ENCODE results near the gene TEDC2. TPM values are rescaled to one million over a fixed set of nuclear protein-coding genes. Genes with fewer than 3 reads are reported as not detected.
A peak's percentile ranks its signal among the peaks of the same experiment; 100 is the strongest.

TEDC2 gene
- total RNA-seq, 1 experiment from 2014 or later = 6.4 TPM

DNA sequence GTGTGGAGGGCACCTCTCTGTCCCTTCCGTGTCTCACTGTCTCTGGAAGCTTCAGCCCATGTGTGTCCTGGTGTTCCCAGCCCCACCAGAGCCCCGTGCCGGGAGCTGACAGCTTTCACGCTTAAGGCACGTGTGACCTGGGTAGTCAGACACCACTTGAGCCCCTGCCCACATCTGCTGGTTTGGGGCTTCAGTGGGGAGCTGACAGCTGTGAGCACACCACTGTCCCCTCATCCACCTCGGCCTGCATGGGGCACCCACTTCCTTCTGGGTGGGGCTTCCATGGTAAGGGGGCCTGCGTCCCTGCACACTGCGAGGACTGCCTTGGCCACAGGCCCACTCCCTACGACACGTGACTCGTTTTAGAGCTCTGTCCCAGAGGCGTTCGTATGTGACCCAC is 2.6 kb upstream of the TEDC2 start:
- Histone ChIP-seq H3K79me2 (ENCODE audit: low read length) (peaks cover 16% of the 10 kb centered on the region), H3K27ac (ENCODE audit: low read length) (no peak overlapping the region), H3K9ac (ENCODE audit: low read length) (no peak overlapping the region), H2AFZ (ENCODE audit: low read length) (no peak overlapping the region), H3K4me3 (ENCODE audit: low read length) (no peak overlapping the region), H3K27me3 (ENCODE audit: low read length) (no peaks in the 10 kb centered on the region), H3K9me2 (replicated peaks; ENCODE audit: insufficient read depth, low read length) (no peaks in the 10 kb centered on the region), H3K36me3 (ENCODE audit: insufficient read depth, low read length) (peaks cover 14% of the 10 kb centered on the region; the same call in 1 of the 2 replicates), H3K9me3 (ENCODE audit: low read length) (no peaks in the 10 kb centered on the region), H4K20me1 (ENCODE audit: insufficient read depth, low read depth, low read length) (0 out of 2 replicates have a peak, but pooled peaks cover 5% of the 10 kb centered on the region), H3K4me2 (ENCODE audit: low read depth, low read length, poor library complexity, severe bottlenecking) (no peak overlapping the region), H3K4me1 (ENCODE audit: low read length) (peaks cover 32% of the 10 kb centered on the region)
- no peak for DNase-seq

DNA sequence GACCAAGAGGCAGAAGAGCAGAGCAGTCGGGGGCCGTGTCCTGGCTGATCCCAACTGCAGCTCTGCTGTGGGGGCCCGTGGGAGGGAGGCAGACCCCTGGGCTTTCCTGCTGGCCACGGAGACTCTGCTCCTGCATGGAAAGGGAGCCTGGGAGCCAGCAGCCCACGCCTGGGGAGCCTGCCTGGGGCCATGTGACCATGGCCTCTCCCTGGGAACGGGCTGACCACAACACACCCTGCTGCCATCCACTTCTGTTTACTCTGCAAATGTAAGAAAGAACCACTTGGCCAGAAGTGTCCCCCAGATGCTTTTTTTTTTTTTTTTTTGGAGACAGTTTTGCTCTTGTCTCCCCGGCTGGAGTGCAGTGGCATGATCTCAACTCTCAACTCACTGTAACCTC is 2.0 kb upstream of the TEDC2 start:
- Histone ChIP-seq H2AFZ (ENCODE audit: low read length) (no peak overlapping the region), H3K9ac (ENCODE audit: low read length) (no peak overlapping the region), H3K4me2 (ENCODE audit: low read depth, low read length, poor library complexity, severe bottlenecking) (no peak overlapping the region), H3K4me3 (ENCODE audit: low read length) (no peak overlapping the region), H3K79me2 (ENCODE audit: low read length) (peaks cover 13% of the 10 kb centered on the region), H3K9me3 (ENCODE audit: low read length) (no peaks in the 10 kb centered on the region), H3K9me2 (replicated peaks; ENCODE audit: insufficient read depth, low read length) (no peaks in the 10 kb centered on the region), H4K20me1 (ENCODE audit: insufficient read depth, low read depth, low read length) (0 out of 2 replicates have a peak, but pooled peaks cover 5% of the 10 kb centered on the region), H3K36me3 (ENCODE audit: insufficient read depth, low read length) (peaks cover 8% of the 10 kb centered on the region; the same call in 1 of the 2 replicates), H3K27ac (ENCODE audit: low read length) (no peak overlapping the region), H3K27me3 (ENCODE audit: low read length) (no peaks in the 10 kb centered on the region), H3K4me1 (ENCODE audit: low read length) (peaks cover 32% of the 10 kb centered on the region)
- no peak for DNase-seq

DNA sequence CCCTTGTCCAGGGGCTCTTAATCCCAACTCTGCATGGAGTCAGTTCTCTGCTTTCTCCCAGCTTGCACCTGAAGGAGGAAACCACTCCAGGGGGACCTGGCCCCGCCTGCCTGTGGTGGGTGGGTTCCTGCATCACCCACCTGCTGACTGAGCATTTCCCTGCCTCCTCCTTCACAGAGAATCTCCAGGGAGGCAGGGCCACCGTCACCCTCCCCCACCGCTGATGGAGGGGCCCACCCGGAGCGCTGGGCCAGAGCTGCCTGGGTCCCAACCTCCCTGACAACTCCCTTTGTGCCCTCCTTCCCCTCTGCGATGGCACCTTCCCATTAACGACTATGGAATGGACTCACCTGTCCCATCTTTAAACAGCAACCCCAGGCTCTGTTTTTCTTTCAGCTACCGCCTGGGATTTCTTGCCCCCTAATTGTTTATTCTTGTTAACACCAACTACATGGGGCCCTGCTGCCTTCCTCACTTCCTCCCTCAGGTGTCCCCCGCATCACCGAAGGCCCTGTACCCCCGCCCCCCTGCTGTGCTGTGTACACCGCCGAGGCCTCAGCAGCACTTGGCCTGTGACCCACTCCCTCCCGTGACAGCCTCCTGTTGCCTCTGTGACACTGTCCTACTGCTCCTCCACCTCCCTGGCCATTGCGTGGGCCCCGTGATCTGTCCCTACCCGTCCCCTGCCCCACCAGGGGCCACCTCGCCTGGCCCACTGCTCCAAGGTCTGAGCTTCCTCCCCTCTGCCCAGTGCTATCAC is 842 bp upstream of the TEDC2 start:
- Histone ChIP-seq H3K4me1 (ENCODE audit: low read length) (peaks cover 32% of the 10 kb centered on the region), H3K9me3 (ENCODE audit: low read length) (no peaks in the 10 kb centered on the region), H3K4me2 (ENCODE audit: low read depth, low read length, poor library complexity, severe bottlenecking) (peak overlapping the region; percentile 99), H3K27me3 (ENCODE audit: low read length) (no peaks in the 10 kb centered on the region), H3K9me2 (replicated peaks; ENCODE audit: insufficient read depth, low read length) (no peaks in the 10 kb centered on the region), H4K20me1 (ENCODE audit: insufficient read depth, low read depth, low read length) (0 out of 2 replicates have a peak, but pooled peaks cover 5% of the 10 kb centered on the region), H2AFZ (ENCODE audit: low read length) (peak overlapping the region; percentile 76), H3K9ac (ENCODE audit: low read length) (peak overlapping the region; percentile 84), H3K79me2 (ENCODE audit: low read length) (peaks cover 13% of the 10 kb centered on the region), H3K27ac (ENCODE audit: low read length) (peak overlapping the region; percentile 76), H3K4me3 (ENCODE audit: low read length) (peak overlapping the region; percentile 89), H3K36me3 (ENCODE audit: insufficient read depth, low read length) (0 out of 2 replicates have a peak, but pooled peaks cover 3% of the 10 kb centered on the region)
- peak; percentile 65 for DNase-seq

DNA sequence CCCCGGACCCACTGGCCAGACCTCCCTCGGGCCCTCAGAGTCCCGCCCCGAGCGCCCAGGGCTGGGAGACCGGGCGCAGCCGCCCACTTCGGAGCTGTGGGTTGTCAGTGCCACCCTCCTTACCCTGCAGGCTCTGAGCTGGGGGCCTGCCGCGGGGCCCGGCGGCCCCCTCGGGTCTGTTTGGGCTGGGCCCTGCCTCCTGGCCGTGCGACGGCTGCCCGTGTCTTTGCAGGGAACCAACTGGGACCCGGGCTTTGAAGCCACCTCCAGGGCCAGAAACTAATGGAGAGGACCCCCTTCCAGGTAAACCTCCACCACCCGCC is 443 bp downstream of the TEDC2 start:
- peak overlapping the region; percentile 89 for H3K4me3 ChIP-seq (ENCODE audit: low read length)
- peak overlapping the region; percentile 99 for H3K4me2 ChIP-seq (ENCODE audit: low read depth, low read length, poor library complexity, severe bottlenecking)
- no peak overlapping the region; the same call in 1 of the 2 replicates for H3K27ac ChIP-seq (ENCODE audit: low read length)
- no peaks in the 10 kb centered on the region for H3K9me3 ChIP-seq (ENCODE audit: low read length)
- no peaks in the 10 kb centered on the region for H3K27me3 ChIP-seq (ENCODE audit: low read length)
- peaks cover 13% of the 10 kb centered on the region for H3K79me2 ChIP-seq (ENCODE audit: low read length)
- DNase-seq = no peak
- H3K36me3 ChIP-seq (ENCODE audit: insufficient read depth, low read length) = 0 out of 2 replicates have a peak, but pooled peaks cover 3% of the 10 kb centered on the region
- peak overlapping the region; percentile 84 for H3K9ac ChIP-seq (ENCODE audit: low read length)
- H3K4me1 ChIP-seq (ENCODE audit: low read length) = peaks cover 32% of the 10 kb centered on the region
- no peak overlapping the region for H2AFZ ChIP-seq (ENCODE audit: low read length)
- H3K9me2 ChIP-seq (replicated peaks; ENCODE audit: insufficient read depth, low read length) = no peaks in the 10 kb centered on the region
- 0 out of 2 replicates have a peak, but pooled peaks cover 9% of the 10 kb centered on the region for H4K20me1 ChIP-seq (ENCODE audit: insufficient read depth, low read depth, low read length)

- H3K9me3 ChIP-seq (ENCODE audit: low read length) = no peaks in the 10 kb centered on the region
- DNase-seq = no peak
- H3K79me2 ChIP-seq (ENCODE audit: low read length) = peaks cover 13% of the 10 kb centered on the region
- H3K4me1 ChIP-seq (ENCODE audit: low read length) = peaks cover 32% of the 10 kb centered on the region
- no peaks in the 10 kb centered on the region for H3K27me3 ChIP-seq (ENCODE audit: low read length)
- peak overlapping the region; percentile 89 for H3K4me3 ChIP-seq (ENCODE audit: low read length)
- 0 out of 2 replicates have a peak, but pooled peaks cover 9% of the 10 kb centered on the region for H4K20me1 ChIP-seq (ENCODE audit: insufficient read depth, low read depth, low read length)
- no peak overlapping the region for H3K27ac ChIP-seq (ENCODE audit: low read length)
- peak overlapping the region; percentile 99 for H3K4me2 ChIP-seq (ENCODE audit: low read depth, low read length, poor library complexity, severe bottlenecking)
- H3K9ac ChIP-seq (ENCODE audit: low read length) = peak overlapping the region; percentile 84
- 0 out of 2 replicates have a peak, but pooled peaks cover 3% of the 10 kb centered on the region for H3K36me3 ChIP-seq (ENCODE audit: insufficient read depth, low read length)
- no peak overlapping the region for H2AFZ ChIP-seq (ENCODE audit: low read length)
- H3K9me2 ChIP-seq (replicated peaks; ENCODE audit: insufficient read depth, low read length) = no peaks in the 10 kb centered on the region
These were observed 1.0 kb downstream of the TEDC2 start for GRCh38 chr16:2460916-2461315.

DNA sequence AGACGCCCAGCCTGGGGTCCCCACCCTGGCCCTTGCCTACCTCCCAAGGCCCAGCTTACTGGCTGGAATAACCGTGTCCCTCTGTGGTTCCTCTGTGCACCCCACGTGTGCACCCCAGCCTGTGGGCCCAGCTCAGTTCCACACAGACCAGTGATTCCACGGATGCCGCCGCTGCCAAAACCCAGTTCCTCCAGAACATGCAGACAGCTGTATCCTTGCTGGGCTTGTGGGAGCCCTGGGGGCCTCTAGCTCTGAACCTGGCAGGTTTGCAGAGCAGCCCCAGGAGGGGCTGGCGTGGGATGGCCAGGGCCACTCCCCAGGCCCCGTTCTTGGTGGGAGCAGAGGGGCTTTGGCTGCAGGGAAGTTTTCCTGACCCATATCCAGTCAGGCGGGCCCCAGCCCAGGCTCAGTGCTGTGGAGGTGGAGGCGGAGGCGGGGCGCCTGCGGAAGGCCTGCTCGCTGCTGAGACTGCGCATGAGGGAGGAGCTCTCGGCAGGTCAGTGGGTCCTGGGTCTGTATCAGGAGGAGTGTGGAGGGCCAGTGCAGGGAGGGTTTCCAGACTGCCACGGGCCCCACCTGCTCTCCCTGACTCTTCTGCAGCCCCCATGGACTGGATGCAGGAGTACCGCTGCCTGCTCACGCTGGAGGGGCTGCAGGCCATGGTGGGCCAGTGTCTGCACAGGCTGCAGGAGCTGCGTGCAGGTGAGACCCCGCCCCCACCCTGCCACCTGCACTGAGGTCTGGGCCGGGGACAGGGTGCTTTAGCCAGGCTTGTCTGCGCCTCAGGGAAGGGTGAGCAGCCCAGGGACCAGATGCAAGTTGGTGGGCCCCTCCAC is 2.3 kb downstream of the TEDC2 start:
- H3K36me3 ChIP-seq (ENCODE audit: insufficient read depth, low read length) = no peaks in the 10 kb centered on the region
- H3K9me2 ChIP-seq (replicated peaks; ENCODE audit: insufficient read depth, low read length) = no peaks in the 10 kb centered on the region
- no peak overlapping the region for H3K4me2 ChIP-seq (ENCODE audit: low read depth, low read length, poor library complexity, severe bottlenecking)
- H3K4me3 ChIP-seq (ENCODE audit: low read length) = no peak overlapping the region
- no peaks in the 10 kb centered on the region for H3K9me3 ChIP-seq (ENCODE audit: low read length)
- no peak overlapping the region for H3K27ac ChIP-seq (ENCODE audit: low read length)
- peaks cover 13% of the 10 kb centered on the region for H3K79me2 ChIP-seq (ENCODE audit: low read length)
- H3K27me3 ChIP-seq (ENCODE audit: low read length) = no peaks in the 10 kb centered on the region
- no peak for DNase-seq
- 0 out of 2 replicates have a peak, but pooled peaks cover 9% of the 10 kb centered on the region for H4K20me1 ChIP-seq (ENCODE audit: insufficient read depth, low read depth, low read length)
- H2AFZ ChIP-seq (ENCODE audit: low read length) = no peak overlapping the region
- H3K9ac ChIP-seq (ENCODE audit: low read length) = no peak overlapping the region
- H3K4me1 ChIP-seq (ENCODE audit: low read length) = peaks cover 39% of the 10 kb centered on the region

DNA sequence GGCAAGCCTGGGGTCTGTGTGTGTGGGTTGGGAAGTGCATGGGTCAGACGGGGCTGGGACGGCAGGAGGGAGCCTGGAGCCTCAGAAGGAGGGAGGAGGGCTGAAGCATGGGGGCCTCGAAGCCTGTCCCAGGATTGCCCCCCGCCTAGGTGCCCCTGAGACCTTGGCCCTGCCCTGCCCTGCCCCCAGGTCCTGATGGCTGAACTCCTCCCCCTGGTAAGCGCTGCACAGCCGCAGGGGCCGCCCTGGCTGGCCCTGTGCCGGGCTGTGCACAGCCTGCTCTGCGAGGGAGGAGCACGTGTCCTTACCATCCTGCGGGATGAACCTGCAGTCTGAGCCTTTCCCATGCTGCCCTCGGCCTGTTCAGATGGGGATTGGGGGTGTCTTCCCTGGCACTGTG is 4.4 kb downstream of the TEDC2 start:
- no peak overlapping the region for H3K4me2 ChIP-seq (ENCODE audit: low read depth, low read length, poor library complexity, severe bottlenecking)
- H3K4me1 ChIP-seq (ENCODE audit: low read length) = peaks cover 48% of the 10 kb centered on the region
- H3K27me3 ChIP-seq (ENCODE audit: low read length) = no peaks in the 10 kb centered on the region
- H3K9me2 ChIP-seq (replicated peaks; ENCODE audit: insufficient read depth, low read length) = no peaks in the 10 kb centered on the region
- 0 out of 2 replicates have a peak, but pooled peaks cover 9% of the 10 kb centered on the region for H4K20me1 ChIP-seq (ENCODE audit: insufficient read depth, low read depth, low read length)
- no peak overlapping the region for H2AFZ ChIP-seq (ENCODE audit: low read length)
- peaks cover 13% of the 10 kb centered on the region for H3K79me2 ChIP-seq (ENCODE audit: low read length)
- no peaks in the 10 kb centered on the region for H3K9me3 ChIP-seq (ENCODE audit: low read length)
- no peak for DNase-seq
- H3K36me3 ChIP-seq (ENCODE audit: insufficient read depth, low read length) = no peaks in the 10 kb centered on the region
- H3K4me3 ChIP-seq (ENCODE audit: low read length) = no peak overlapping the region
- H3K27ac ChIP-seq (ENCODE audit: low read length) = no peak overlapping the region
- H3K9ac ChIP-seq (ENCODE audit: low read length) = no peak overlapping the region

All from Karpas-422 (cell line).